Measurements from ENCODE around the gene FAM174C.
A peak's percentile ranks its signal among the peaks of the same experiment; 100 is the strongest.

FAM174C gene

GRCh38 chr19:1312767-1313694 lies 37.7 kb downstream of the FAM174C start:
- no peak overlapping the region for H3K4me3 ChIP-seq (ENCODE audit: low read depth, low read length)
- no peak for DNase-seq (ENCODE audit: low read depth)

GRCh38 chr19:1313695-1314613 lies 38.6 kb downstream of the FAM174C start:
- TF ChIP-seq MAX (IDR thresholded peaks at IDR 0.05; ENCODE audit: low read depth, low read length) (no peak), CTCF (IDR thresholded peaks at IDR 0.05; ENCODE audit: low read depth, low read length) (no peak), MYC (IDR thresholded peaks at IDR 0.05; ENCODE audit: low read depth, low read length) (no peak), POLR2A (IDR thresholded peaks at IDR 0.05; ENCODE audit: extremely low read depth, insufficient read length) (no peak)

More at GRCh38 chr19:1312767-1313694, 37.7 kb downstream of the FAM174C start:
- TF ChIP-seq POLR2A (IDR thresholded peaks at IDR 0.05; ENCODE audit: extremely low read depth, insufficient read length) (no peak), CTCF (IDR thresholded peaks at IDR 0.05; ENCODE audit: low read depth, low read length) (no peak), MAX (IDR thresholded peaks at IDR 0.05; ENCODE audit: low read depth, low read length) (no peak), MYC (IDR thresholded peaks at IDR 0.05; ENCODE audit: low read depth, low read length) (no peak)

GRCh38 chr19:1315470-1316166 lies 40.3 kb downstream of the FAM174C start:
- TF ChIP-seq POLR2A (IDR thresholded peaks at IDR 0.05; ENCODE audit: extremely low read depth, insufficient read length) (no peak), MAX (IDR thresholded peaks at IDR 0.05; ENCODE audit: low read depth, low read length) (no peak), MYC (IDR thresholded peaks at IDR 0.05; ENCODE audit: low read depth, low read length) (no peak), CTCF (IDR thresholded peaks at IDR 0.05; ENCODE audit: low read depth, low read length) (no peak)
- no peak overlapping the region for H3K4me3 ChIP-seq (ENCODE audit: low read depth, low read length)
- DNase-seq (ENCODE audit: low read depth), result peak; percentile 49

More at GRCh38 chr19:1313695-1314613, 38.6 kb downstream of the FAM174C start:
- no peak for DNase-seq (ENCODE audit: low read depth)
- H3K4me3 ChIP-seq (ENCODE audit: low read depth, low read length), result no peak overlapping the region

- no peak for DNase-seq (ENCODE audit: low read depth)
- no peak overlapping the region for H3K4me3 ChIP-seq (ENCODE audit: low read depth, low read length)
- TF ChIP-seq MYC (IDR thresholded peaks at IDR 0.05; ENCODE audit: low read depth, low read length), result no peak
- TF ChIP-seq MAX (IDR thresholded peaks at IDR 0.05; ENCODE audit: low read depth, low read length), result no peak
- no peak for TF ChIP-seq CTCF (IDR thresholded peaks at IDR 0.05; ENCODE audit: low read depth, low read length)
- no peak for TF ChIP-seq POLR2A (IDR thresholded peaks at IDR 0.05; ENCODE audit: extremely low read depth, insufficient read length)
Measured at GRCh38 chr19:1316466-1316865, 41.1 kb downstream of the FAM174C start.

All from NB4 (cell line).